Measurements from ENCODE around the gene GNB2.
A peak's percentile ranks its signal among the peaks of the same experiment; 100 is the strongest.
"Not testable (repeated sequence)": the region's sequence is repeated elsewhere in the genome, so short reads cannot be mapped to it uniquely, and the experiment has no call there.

Gene GNB2

GRCh38 chr7:100640517-100641440, 32.8 kb upstream of the GNB2 start:
- H3K9ac ChIP-seq (ENCODE audit: low read depth, low read length) = no peak overlapping the region
- H3K4me1 ChIP-seq (ENCODE audit: control insufficient read depth, insufficient read depth, low read length) = no peaks in the 10 kb centered on the region
- no peaks in the 10 kb centered on the region for H3K9me3 ChIP-seq (ENCODE audit: control insufficient read depth, insufficient read depth, low read length)
- no peaks in the 10 kb centered on the region for H3K27me3 ChIP-seq (ENCODE audit: control insufficient read depth, insufficient read depth, low read length)
- H3K4me3 ChIP-seq (ENCODE audit: low read depth, low read length) = no peak overlapping the region
- H3K36me3 ChIP-seq (ENCODE audit: control insufficient read depth, insufficient read depth, low read length) = no peaks in the 10 kb centered on the region
- no peak overlapping the region for H3K27ac ChIP-seq (ENCODE audit: low read depth, low read length)

GRCh38 chr7:100641463-100641859, 32.1 kb upstream of the GNB2 start, which contains the start of gene TFR2:
TFR2 (minus strand) TSS chr7:100641552; CDS start chr7:100641509, 43 bp downstream.
- Histone ChIP-seq H3K27me3 (ENCODE audit: control insufficient read depth, insufficient read depth, low read length) (no peaks in the 10 kb centered on the region), H3K4me3 (ENCODE audit: low read depth, low read length) (no peak within 1 kb of the TSS), H3K36me3 (ENCODE audit: control insufficient read depth, insufficient read depth, low read length) (no peaks in the 10 kb centered on the region), H3K27ac (ENCODE audit: low read depth, low read length) (no peak within 1 kb of the TSS), H3K9ac (ENCODE audit: low read depth, low read length) (no peak within 1 kb of the TSS), H3K4me1 (ENCODE audit: control insufficient read depth, insufficient read depth, low read length) (no peaks in the 10 kb centered on the region), H3K9me3 (ENCODE audit: control insufficient read depth, insufficient read depth, low read length) (no peaks in the 10 kb centered on the region)

- no peaks in the 10 kb centered on the region for H3K9me3 ChIP-seq (ENCODE audit: control insufficient read depth, insufficient read depth, low read length)
- no peaks in the 10 kb centered on the region for H3K27me3 ChIP-seq (ENCODE audit: control insufficient read depth, insufficient read depth, low read length)
- H3K36me3 ChIP-seq (ENCODE audit: control insufficient read depth, insufficient read depth, low read length) = no peaks in the 10 kb centered on the region
- no peak overlapping the region for H3K4me3 ChIP-seq (ENCODE audit: low read depth, low read length)
- no peaks in the 10 kb centered on the region for H3K4me1 ChIP-seq (ENCODE audit: control insufficient read depth, insufficient read depth, low read length)
- H3K27ac ChIP-seq (ENCODE audit: low read depth, low read length) = no peak overlapping the region
- H3K9ac ChIP-seq (ENCODE audit: low read depth, low read length) = no peak overlapping the region
These were observed 31.5 kb upstream of the GNB2 start for GRCh38 chr7:100641860-100642533.

GRCh38 chr7:100642534-100642907, 31.0 kb upstream of the GNB2 start:
- no peak overlapping the region for H3K9ac ChIP-seq (ENCODE audit: low read depth, low read length)
- no peak overlapping the region for H3K4me3 ChIP-seq (ENCODE audit: low read depth, low read length)
- no peaks in the 10 kb centered on the region for H3K9me3 ChIP-seq (ENCODE audit: control insufficient read depth, insufficient read depth, low read length)
- H3K36me3 ChIP-seq (ENCODE audit: control insufficient read depth, insufficient read depth, low read length) = no peaks in the 10 kb centered on the region
- H3K27me3 ChIP-seq (ENCODE audit: control insufficient read depth, insufficient read depth, low read length) = no peaks in the 10 kb centered on the region
- H3K4me1 ChIP-seq (ENCODE audit: control insufficient read depth, insufficient read depth, low read length) = peaks cover 3% of the 10 kb centered on the region
- no peak overlapping the region for H3K27ac ChIP-seq (ENCODE audit: low read depth, low read length)

GRCh38 chr7:100649826-100650565, 23.5 kb upstream of the GNB2 start:
- peaks cover 7% of the 10 kb centered on the region for H3K27me3 ChIP-seq (ENCODE audit: control insufficient read depth, insufficient read depth, low read length)
- H3K4me3 ChIP-seq (ENCODE audit: low read depth, low read length) = no peak overlapping the region
- H3K9ac ChIP-seq (ENCODE audit: low read depth, low read length) = no peak overlapping the region
- H3K36me3 ChIP-seq (ENCODE audit: control insufficient read depth, insufficient read depth, low read length) = no peaks in the 10 kb centered on the region
- H3K9me3 ChIP-seq (ENCODE audit: control insufficient read depth, insufficient read depth, low read length) = no peaks in the 10 kb centered on the region
- peaks cover 6% of the 10 kb centered on the region for H3K4me1 ChIP-seq (ENCODE audit: control insufficient read depth, insufficient read depth, low read length)
- H3K27ac ChIP-seq (ENCODE audit: low read depth, low read length) = no peak overlapping the region

- H3K4me1 ChIP-seq (ENCODE audit: control insufficient read depth, insufficient read depth, low read length) = no peaks in the 10 kb centered on the region
- no peaks in the 10 kb centered on the region for H3K9me3 ChIP-seq (ENCODE audit: control insufficient read depth, insufficient read depth, low read length)
- H3K27me3 ChIP-seq (ENCODE audit: control insufficient read depth, insufficient read depth, low read length) = peaks cover 29% of the 10 kb centered on the region
- no peak overlapping the region for H3K9ac ChIP-seq (ENCODE audit: low read depth, low read length)
- no peak overlapping the region for H3K4me3 ChIP-seq (ENCODE audit: low read depth, low read length)
- no peak overlapping the region for H3K27ac ChIP-seq (ENCODE audit: low read depth, low read length)
- no peaks in the 10 kb centered on the region for H3K36me3 ChIP-seq (ENCODE audit: control insufficient read depth, insufficient read depth, low read length)
These were observed 18.4 kb upstream of the GNB2 start for GRCh38 chr7:100654908-100655831.

- no peak within 1 kb of the TSS for H3K27ac ChIP-seq (ENCODE audit: low read depth, low read length)
- no peaks in the 10 kb centered on the region for H3K36me3 ChIP-seq (ENCODE audit: control insufficient read depth, insufficient read depth, low read length)
- no peak within 1 kb of the TSS for H3K9ac ChIP-seq (ENCODE audit: low read depth, low read length)
- H3K4me3 ChIP-seq (ENCODE audit: low read depth, low read length) = peak within 1 kb of the TSS; percentile 50
- peaks cover 29% of the 10 kb centered on the region for H3K27me3 ChIP-seq (ENCODE audit: control insufficient read depth, insufficient read depth, low read length)
- no peaks in the 10 kb centered on the region for H3K4me1 ChIP-seq (ENCODE audit: control insufficient read depth, insufficient read depth, low read length)
- no peaks in the 10 kb centered on the region for H3K9me3 ChIP-seq (ENCODE audit: control insufficient read depth, insufficient read depth, low read length)
These were observed 17.4 kb upstream of the GNB2 start, which contains the start of gene ACTL6B for GRCh38 chr7:100655908-100656674. ACTL6B (minus strand) TSS chr7:100656448; CDS start chr7:100656354, 94 bp downstream.

GRCh38 chr7:100662194-100662776, 11.3 kb upstream of the GNB2 start:
- not testable (repeated sequence) for H3K36me3 ChIP-seq (ENCODE audit: control insufficient read depth, insufficient read depth, low read length); H3K9ac ChIP-seq (ENCODE audit: low read depth, low read length); H3K4me1 ChIP-seq (ENCODE audit: control insufficient read depth, insufficient read depth, low read length); H3K27me3 ChIP-seq (ENCODE audit: control insufficient read depth, insufficient read depth, low read length); H3K9me3 ChIP-seq (ENCODE audit: control insufficient read depth, insufficient read depth, low read length); H3K4me3 ChIP-seq (ENCODE audit: low read depth, low read length); H3K27ac ChIP-seq (ENCODE audit: low read depth, low read length)

GRCh38 chr7:100665168-100665726, 8.3 kb upstream of the GNB2 start:
- H3K36me3 ChIP-seq (ENCODE audit: control insufficient read depth, insufficient read depth, low read length) = no peaks in the 10 kb centered on the region
- no peaks in the 10 kb centered on the region for H3K4me1 ChIP-seq (ENCODE audit: control insufficient read depth, insufficient read depth, low read length)
- no peaks in the 10 kb centered on the region for H3K9me3 ChIP-seq (ENCODE audit: control insufficient read depth, insufficient read depth, low read length)
- no peak overlapping the region for H3K4me3 ChIP-seq (ENCODE audit: low read depth, low read length)
- no peak overlapping the region for H3K27ac ChIP-seq (ENCODE audit: low read depth, low read length)
- no peak overlapping the region for H3K9ac ChIP-seq (ENCODE audit: low read depth, low read length)
- H3K27me3 ChIP-seq (ENCODE audit: control insufficient read depth, insufficient read depth, low read length) = no peaks in the 10 kb centered on the region
